WTC11 (cell line): ENCODE data around the gene EIF4ENIF1. TPM values are rescaled to one million over a fixed set of nuclear protein-coding genes. Genes with fewer than 3 reads are reported as not detected.

Source experiments
- ATAC-seq: fragments of 200-7000 bp; cut with Tn5 transposase; 2 replicates; pipeline ENCODE4 v1.10.0; 2021; ENCODE audit warnings: mild to moderate bottlenecking, moderate library complexity
- CTCF ChIA-PET: fragments of 300-600 bp; sonication (Branson Sonifier 250); formaldehyde crosslinking; loops from one replicate; lab custom pipeline; 2021; ENCODE audit warnings: antibody characterized with exemption; lab: Charles Lee
- POLR2A ChIA-PET: fragments of 350-600 bp; sonication (Branson Sonifier 250); formaldehyde crosslinking; loops from one replicate; lab custom pipeline; 2021; ENCODE audit warnings: antibody characterized with exemption; lab: Charles Lee
- DNase-seq: peaks from one replicate; pipeline ENCODE4 v3.0.0; 2021; ENCODE audit warnings: low spot score
- H3K27ac Mint-ChIP-seq: 2 replicates; pipeline ENCODE4 v1.8.0; 2021; ENCODE audit warnings: mixed read lengths
- H3K27me3 Mint-ChIP-seq: 2 replicates; pipeline ENCODE4 v1.8.0; 2021; ENCODE audit warnings: low read depth, mild to moderate bottlenecking, moderate library complexity, mixed read lengths
- H3K36me3 Mint-ChIP-seq: 2 replicates; pipeline ENCODE4 v1.8.0; 2021; ENCODE audit warnings: mixed read lengths
- H3K4me1 Mint-ChIP-seq: 2 replicates; pipeline ENCODE4 v1.8.0; 2022; ENCODE audit warnings: mixed read lengths
- H3K4me3 Mint-ChIP-seq: 2 replicates; pipeline ENCODE4 v1.8.0; 2021; ENCODE audit warnings: mild to moderate bottlenecking, moderate library complexity, mixed read lengths
- H3K9me3 Mint-ChIP-seq: 2 replicates; pipeline ENCODE4 v1.8.0; 2021; ENCODE audit warnings: mixed read lengths
- ARID4B ChIP-seq: sonication (generic); formaldehyde crosslinking; IDR thresholded peaks from 2 replicates; pipeline ENCODE4 v1.8.0; 2023; ENCODE audit warnings: missing genetic modification reagents, mild to moderate bottlenecking, borderline replicate concordance
- E2F5 ChIP-seq: sonication (generic); formaldehyde crosslinking; IDR thresholded peaks from 2 replicates; pipeline ENCODE4 v1.8.1; 2022; ENCODE audit warnings: mild to moderate bottlenecking, moderate library complexity, missing genetic modification reagents
- ELF4 ChIP-seq: sonication (generic); formaldehyde crosslinking; IDR thresholded peaks from 2 replicates; pipeline ENCODE4 v1.8.1; 2022; ENCODE audit warnings: low read depth, mild to moderate bottlenecking, moderate library complexity, missing genetic modification reagents
- FOXK1 ChIP-seq: sonication (generic); formaldehyde crosslinking; IDR thresholded peaks from 2 replicates; pipeline ENCODE4 v1.8.0; 2022; ENCODE audit warnings: mild to moderate bottlenecking, moderate library complexity, missing genetic modification reagents
- FOXP1 ChIP-seq: sonication (generic); formaldehyde crosslinking; IDR thresholded peaks from 2 replicates; pipeline ENCODE4 v1.8.0; 2022; ENCODE audit warnings: missing genetic modification reagents, mild to moderate bottlenecking, moderate library complexity, borderline replicate concordance
- HMGXB4 ChIP-seq: sonication (generic); formaldehyde crosslinking; IDR thresholded peaks from 2 replicates; pipeline ENCODE4 v1.8.1; 2023; ENCODE audit warnings: mild to moderate bottlenecking, moderate library complexity, missing genetic modification reagents
- IRF1 ChIP-seq: sonication (generic); formaldehyde crosslinking; IDR thresholded peaks from 2 replicates; pipeline ENCODE4 v1.8.0; 2023; ENCODE audit warnings: missing genetic modification reagents
- NR3C1 ChIP-seq: sonication (generic); formaldehyde crosslinking; conservative IDR thresholded peaks from 2 replicates; pipeline ENCODE4 v1.8.1; 2023; ENCODE audit warnings: low read depth, mild to moderate bottlenecking, missing genetic modification reagents
- PRDM15 ChIP-seq: sonication (generic); formaldehyde crosslinking; IDR thresholded peaks from 2 replicates; pipeline ENCODE4 v1.8.0; 2022; ENCODE audit warnings: missing genetic modification reagents
- RELA ChIP-seq: sonication (generic); formaldehyde crosslinking; IDR thresholded peaks from 2 replicates; pipeline ENCODE4 v1.8.1; 2022; ENCODE audit warnings: missing genetic modification reagents, mild to moderate bottlenecking, borderline replicate concordance
- SP1 ChIP-seq: sonication (generic); formaldehyde crosslinking; conservative IDR thresholded peaks from 2 replicates; pipeline ENCODE4 v1.8.1; 2022; ENCODE audit warnings: missing genetic modification reagents
- TCF7 ChIP-seq: sonication (generic); formaldehyde crosslinking; IDR thresholded peaks from 2 replicates; pipeline ENCODE4 v1.8.0; 2022; ENCODE audit warnings: mild to moderate bottlenecking, low read depth, missing genetic modification reagents, moderate library complexity
- TEAD1 ChIP-seq: sonication (generic); formaldehyde crosslinking; IDR thresholded peaks from 2 replicates; pipeline ENCODE4 v1.8.0; 2022; ENCODE audit warnings: mild to moderate bottlenecking, missing genetic modification reagents
- ZNF219 ChIP-seq: sonication (generic); formaldehyde crosslinking; IDR thresholded peaks from 2 replicates; pipeline ENCODE4 v1.8.0; 2023; ENCODE audit warnings: missing genetic modification reagents, mild to moderate bottlenecking, borderline replicate concordance
- ZNF232 ChIP-seq: sonication (generic); formaldehyde crosslinking; IDR thresholded peaks from 2 replicates; pipeline ENCODE4 v1.8.0; 2022; ENCODE audit warnings: mild to moderate bottlenecking, missing genetic modification reagents
- ZNF423 ChIP-seq: fragments of 250-450 bp; sonication (Bioruptor Pico); IDR thresholded peaks from 2 replicates; pipeline ENCODE4 v2.1.2; 2022; ENCODE audit warnings: mild to moderate bottlenecking, moderate library complexity
- total RNA-seq: library from RNA; stranded (reverse); gene quantifications from 3 replicates; pipeline ENCODE4 v1.2.3, GENCODE V29; 2021

EIF4ENIF1 gene
- total RNA-seq, 1 experiment from 2014 or later: 22.8 TPM

- TF ChIP-seq E2F5 (CRISPR knock-in tag) (no peak), IRF1 (CRISPR knock-in tag) (no peak), ZNF232 (CRISPR knock-in tag) (no peak), FOXP1 (CRISPR knock-in tag) (no peak), NR3C1 (CRISPR knock-in tag) (no peak)
- TF ChIP-seq, all 79 proteins: peak for 0
These were observed 14.9 kb downstream of the EIF4ENIF1 start (continued) for GRCh38 chr22:31474743-31475142.

GRCh38 chr22:31465307-31465706 lies 24.3 kb downstream of the EIF4ENIF1 start:
- ChIA-PET CTCF (interaction anchor here (0.6 to 1.7 kb wide), 3 partner anchors 14 to 370 kb away, joined by 3 to 4 read pairs (median 3); no protein-coding TSS in a partner anchor), POLR2A (no interaction called here)
- no peak for DNase-seq
- no peak for TF ChIP-seq ELF4 (CRISPR knock-in tag)
- TF ChIP-seq ZNF219 (CRISPR knock-in tag): no peak
- TF ChIP-seq RELA (CRISPR knock-in tag): no peak
- TF ChIP-seq SP1 (CRISPR knock-in tag): no peak
- no peak for TF ChIP-seq TEAD1 (CRISPR knock-in tag)
- no peak for TF ChIP-seq HMGXB4 (CRISPR knock-in tag)
- TF ChIP-seq TCF7: no peak
- no peak for TF ChIP-seq ARID4B
- no peak for TF ChIP-seq PRDM15
- no peak for TF ChIP-seq ZNF423 (CRISPR knock-in tag)
- no peak for TF ChIP-seq FOXK1 (CRISPR knock-in tag)
- no peaks in the 10 kb centered on the region for H3K9me3 Mint-ChIP-seq
- no peak overlapping the region for H3K27ac Mint-ChIP-seq
- H3K36me3 Mint-ChIP-seq: peaks cover 57% of the 10 kb centered on the region
- no peak overlapping the region for H3K4me3 Mint-ChIP-seq
- H3K4me1 Mint-ChIP-seq: no peaks in the 10 kb centered on the region
- no peak for ATAC-seq
- H3K27me3 Mint-ChIP-seq: no peaks in the 10 kb centered on the region
